K562 (cell line): ENCODE data around the gene PPP1R13B. TPM values are rescaled to one million over a fixed set of nuclear protein-coding genes. Genes with fewer than 3 reads are reported as not detected.

Source experiments
- ATAC-seq: fragments of 200-7000 bp; cut with Tn5 transposase; 3 replicates; pipeline ENCODE4 v1.9.1; 2020; ENCODE audit warnings: moderate library complexity
- BruUV-seq: library from RNA; stranded (reverse); fragments of 400-500 nt; replicated peaks from 2 replicates; lab custom pipeline; 2021; lab: Mats Ljungman, UMichigan
- CTCF ChIA-PET: fragments of 300-600 bp; formaldehyde crosslinking; extraction: SDS; loops from one replicate; lab custom pipeline; 2021; ENCODE audit warnings: low intra/inter-chr PET ratio; lab: Yijun Ruan, JAX
- POLR2A ChIA-PET: fragments of 300-600, 350-650 bp; sonication (Branson Sonifier 250); formaldehyde crosslinking; extraction: SDS; loops from one replicate; lab custom pipeline; 2021; ENCODE audit warnings: antibody characterized with exemption, inconsistent platforms; lab: Yijun Ruan, JAX
- DNase-seq, 4 experiments: peaks; one replicate each; pipeline versions ENCODE4 v3.0.0 to v3.0.0-alpha.2; 2011 to 2018; ENCODE audit warnings: low spot score in 3 of 4, mixed read lengths in 3 of 4; ENCODE audit errors: extremely low read depth in 1 of 4
- FAIRE-seq: peaks from 2 replicates; lab custom pipeline; 2011; peaks lifted over from hg19 to GRCh38; lab: Jason Lieb, UNC
- H2AFZ ChIP-seq: 2 replicates; pipeline ENCODE4 v1.6.0; 2011; ENCODE audit warnings: low read depth, low read length, control low read depth, inconsistent platforms
- H3K27ac ChIP-seq: fragments of 200-600 bp; 3 replicates; pipeline ENCODE4 v1.8.0; 2011; ENCODE audit warnings: low read depth, mild to moderate bottlenecking, control low read depth, inconsistent platforms, low read length, moderate library complexity, mixed read lengths; ENCODE audit errors: extremely low read depth
- H3K27me3 ChIP-seq, 2 experiments: fragments of 300-600 bp in 1 of 2; 2 replicates in 1 of 2; 3 replicates in 1 of 2; pipeline versions ENCODE4 v1.6.0 to v1.8.0; 2011; ENCODE audit warnings: inconsistent platforms in 2 of 2, low read length in 2 of 2, mild to moderate bottlenecking in 1 of 2, mixed read lengths in 1 of 2, moderate library complexity in 1 of 2; ENCODE audit not compliant: control insufficient read depth in 2 of 2, insufficient read depth in 2 of 2
- H3K36me3 ChIP-seq: fragments of 300-600 bp; 3 replicates; pipeline ENCODE4 v1.8.0; 2011; ENCODE audit warnings: mild to moderate bottlenecking, low read length, inconsistent platforms; ENCODE audit not compliant: control insufficient read depth, insufficient read depth
- H3K4me1 ChIP-seq, 2 experiments: fragments of 200-600 bp in 1 of 2; replicated peaks in 1 of 2; 2 replicates in 1 of 2; 3 replicates in 1 of 2; pipeline versions ENCODE4 v1.5.1 to v1.8.0; 2011; ENCODE audit warnings: inconsistent platforms in 2 of 2, low read length in 2 of 2, mild to moderate bottlenecking in 1 of 2, mixed read lengths in 1 of 2, moderate library complexity in 1 of 2; ENCODE audit not compliant: control insufficient read depth in 2 of 2, insufficient read depth in 2 of 2
- H3K4me2 ChIP-seq: 2 replicates; pipeline ENCODE4 v1.6.1; 2011; ENCODE audit warnings: low read length, control low read depth, inconsistent platforms, mixed read lengths; ENCODE audit not compliant: insufficient read depth
- H3K4me3 ChIP-seq: fragments of 200-600 bp; sonication (generic), shearing (Covaris generic); 2 replicates; pipeline ENCODE4 v1.5.1; 2016; ENCODE audit warnings: control low read depth, inconsistent platforms
- H3K79me2 ChIP-seq: fragments of 200-600 bp; 3 replicates; pipeline ENCODE4 v1.8.0; 2011; ENCODE audit warnings: low read length, inconsistent platforms; ENCODE audit not compliant: control insufficient read depth, insufficient read depth
- H3K9ac ChIP-seq, 2 experiments: 2 replicates each; pipeline versions ENCODE4 v1.6.0 to v1.6.1; 2011; ENCODE audit warnings: low read depth in 2 of 2, low read length in 2 of 2, control low read depth in 1 of 2, inconsistent platforms in 1 of 2, mild to moderate bottlenecking in 1 of 2, mixed read lengths in 1 of 2; ENCODE audit not compliant: insufficient read depth in 1 of 2
- H3K9me1 ChIP-seq: one replicate; pipeline ENCODE4 v1.6.0; 2011; ENCODE audit warnings: inconsistent platforms, mild to moderate bottlenecking, low read length, moderate library complexity; ENCODE audit not compliant: control insufficient read depth, insufficient read depth
- H3K9me3 ChIP-seq: replicated peaks from 2 replicates; pipeline ENCODE4 v1.5.1; 2011; ENCODE audit warnings: low read depth, low read length, inconsistent platforms; ENCODE audit not compliant: control insufficient read depth, insufficient read depth
- H4K20me1 ChIP-seq: replicated peaks from 2 replicates; pipeline ENCODE4 v1.6.1; 2011; ENCODE audit warnings: low read length, inconsistent platforms, mixed read lengths; ENCODE audit not compliant: control insufficient read depth, insufficient read depth
- NFE2 ChIP-seq: IDR thresholded peaks from 2 replicates; pipeline ENCODE4 v1.6.1; 2014; ENCODE audit warnings: antibody characterized with exemption, low read depth
- NR2C2 ChIP-seq, 2 experiments: fragments of 200-800 bp in 1 of 2; sonication (Bioruptor generic) in 1 of 2; sonication (generic) in 1 of 2; formaldehyde crosslinking in 1 of 2; IDR thresholded peaks; 2 replicates each; pipeline versions ENCODE4 v1.6.1 to v1.8.0; 2016 to 2022; ENCODE audit warnings: mild to moderate bottlenecking in 1 of 2, missing compliant biosample characterization in 1 of 2, missing genetic modification characterization in 1 of 2, missing genetic modification reagents in 1 of 2
- NRF1 ChIP-seq, 2 experiments: fragments of 450-650 bp; IDR thresholded peaks in 1 of 2; conservative IDR thresholded peaks in 1 of 2; 2 replicates each; pipeline ENCODE4 v1.6.1; 2014; ENCODE audit warnings: mild to moderate bottlenecking in 2 of 2
- WGBS: fragments of 100-300 bp; shearing (Covaris generic); methylation state at CpG from one replicate; pipeline ENCODE4 v1.1.6; 2016; ENCODE audit warnings: low coverage, mixed read lengths; ENCODE audit not compliant: insufficient coverage; ENCODE audit errors: missing lambda C conversion rate; 5-methylcytosine and 5-hydroxymethylcytosine counted together
- in situ Hi-C: fragments of 300-500 bp; cut with MboI; formaldehyde crosslinking; loops from 4 replicates; pipeline ENCODE4 v1.15.0; 2018; ENCODE audit warnings: inconsistent platforms, mixed read lengths
- intact Hi-C: fragments of 100-400 bp; cut with micrococcal nuclease; formaldehyde crosslinking; loops from 2 replicates; pipeline ENCODE4 v1.14.2; 2022
- polyA plus RNA-seq, 8 experiments: library from polyadenylated mRNA; depleted of rRNA in 4 of 8; stranded (reverse) in 5 of 8; unstranded in 3 of 8; fragments of >200 nt; fragmentation: Nextera tagmentation in 2 of 8; fragmentation: Illumina TruSeq in 1 of 8; extraction: Ambion mirVana in 2 of 8; extraction: Trizol in 1 of 8; gene quantifications; 2 replicates each; pipeline versions ENCODE4 v1.2.1 to v1.2.3, GENCODE V29; 2011 to 2014; ENCODE audit warnings: inconsistent platforms in 1 of 8, missing spikeins in 1 of 8
- total RNA-seq, 7 experiments: library from RNA; depleted of rRNA in 6 of 7; stranded (reverse); fragments of >200 nt in 6 of 7; fragmentation: Illumina TruSeq in 2 of 7; extraction: Trizol in 2 of 7; gene quantifications; 2 replicates each; pipeline versions ENCODE4 v1.2.1 to v1.2.3, GENCODE V29; 2011 to 2021; ENCODE audit warnings: low replicate concordance in 1 of 7
- TF ChIP-seq, protein P1 (sequence below), 2 experiments: IDR thresholded peaks in 1 of 2; conservative IDR thresholded peaks in 1 of 2; 2 replicates each; pipeline ENCODE4 v1.6.1; 2016; ENCODE audit warnings: low read depth in 2 of 2, mild to moderate bottlenecking in 1 of 2, missing compliant biosample characterization in 1 of 2, missing genetic modification characterization in 1 of 2, moderate library complexity in 1 of 2

Gene PPP1R13B
- total and polyA plus RNA-seq, 9 of the 15 experiments (the other 6 are each of a cell fraction or from before 2014, with no cell fraction given), result 0.03 to 1.7 (median 0.15) TPM

DNA sequence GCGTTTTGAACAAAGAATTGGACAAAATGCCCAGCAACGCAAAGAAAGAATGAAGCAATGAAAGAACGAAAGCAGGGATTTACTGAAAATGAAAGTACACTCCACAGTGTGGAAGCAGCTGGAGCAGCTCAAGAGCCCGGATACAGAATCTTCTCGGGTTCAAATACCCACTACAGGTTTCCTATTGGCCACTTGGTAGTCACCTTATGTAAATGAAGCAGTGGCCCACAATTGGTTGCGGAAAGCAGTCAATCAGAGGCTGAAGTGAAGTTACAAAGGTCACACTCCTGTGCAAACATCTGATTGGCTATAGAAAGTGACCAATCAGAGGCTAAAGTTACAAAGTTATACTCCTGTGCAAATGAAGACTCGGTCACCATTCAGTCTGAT, 15.0 kb upstream of the PPP1R13B start (continued):
- TF ChIP-seq NRF1 (conservative IDR thresholded peaks at IDR 0.05 in 1 of 2, IDR thresholded peaks at IDR 0.05 in 1 of 2) (peak; percentile 37 to 50; a peak in 2 of 4 replicates), NR2C2 (CRISPR knock-in tag; IDR thresholded peaks at IDR 0.05) (no peak), NR2C2 (tag; IDR thresholded peaks at IDR 0.05) (peak; percentile 73)
- TF ChIP-seq, protein P1, sequence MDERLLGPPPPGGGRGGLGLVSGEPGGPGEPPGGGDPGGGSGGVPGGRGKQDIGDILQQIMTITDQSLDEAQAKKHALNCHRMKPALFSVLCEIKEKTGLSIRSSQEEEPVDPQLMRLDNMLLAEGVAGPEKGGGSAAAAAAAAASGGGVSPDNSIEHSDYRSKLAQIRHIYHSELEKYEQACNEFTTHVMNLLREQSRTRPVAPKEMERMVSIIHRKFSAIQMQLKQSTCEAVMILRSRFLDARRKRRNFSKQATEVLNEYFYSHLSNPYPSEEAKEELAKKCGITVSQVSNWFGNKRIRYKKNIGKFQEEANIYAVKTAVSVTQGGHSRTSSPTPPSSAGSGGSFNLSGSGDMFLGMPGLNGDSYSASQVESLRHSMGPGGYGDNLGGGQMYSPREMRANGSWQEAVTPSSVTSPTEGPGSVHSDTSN (CRISPR knock-in tag; IDR thresholded peaks at IDR 0.05; ENCODE audit: low read depth), result peak; percentile 35; the same call in 1 of the 2 replicates
- TF ChIP-seq, protein P1 (tag; conservative IDR thresholded peaks at IDR 0.05; ENCODE audit: low read depth), result peak; percentile 88

DNA sequence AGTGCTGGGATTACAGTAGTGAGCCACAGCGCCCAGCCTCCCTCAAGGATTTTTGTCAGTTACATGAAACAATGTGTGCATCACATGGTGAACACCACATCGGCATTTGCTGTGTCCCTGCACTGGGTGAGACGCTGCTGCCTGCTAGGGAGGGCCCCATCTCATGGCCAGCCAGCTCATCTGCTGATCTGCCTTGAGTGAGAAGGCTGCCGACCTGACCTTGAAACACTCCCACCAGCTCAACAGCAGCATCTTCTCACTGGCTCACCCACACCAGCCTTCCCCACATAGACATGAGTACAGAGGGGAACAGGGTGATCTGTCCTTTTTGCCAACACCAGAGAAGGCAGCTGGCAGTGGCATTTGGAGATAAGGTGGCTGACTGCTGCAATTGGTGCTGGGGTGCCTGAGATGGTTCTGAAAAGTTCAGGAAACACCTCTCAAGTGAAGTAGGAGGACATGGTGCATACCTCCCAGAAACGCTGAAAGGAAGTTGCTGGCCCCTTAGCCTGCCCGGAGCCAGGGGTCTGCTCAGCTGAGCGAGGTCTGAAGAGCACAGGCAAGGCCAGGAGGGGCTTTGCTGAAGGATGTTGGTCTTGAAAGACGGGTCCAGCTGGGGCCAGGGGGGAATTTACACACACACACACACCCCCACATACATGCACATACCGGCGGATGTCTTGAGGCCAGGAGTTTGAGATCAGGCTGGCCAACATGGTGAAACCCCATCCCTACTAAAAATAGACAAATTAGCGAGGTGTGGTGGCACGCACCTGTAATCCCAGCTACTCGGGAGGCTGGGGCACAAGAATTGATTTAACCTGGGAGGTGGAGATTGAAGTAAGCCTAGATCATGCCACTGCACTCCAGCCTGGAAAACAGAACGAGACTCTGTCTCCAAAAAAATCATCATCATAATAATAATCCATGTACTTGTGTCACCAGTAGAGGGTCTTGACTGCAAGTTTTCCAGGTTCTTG, 14.3 kb upstream of the PPP1R13B start:
- Histone ChIP-seq H3K4me2 (no peak overlapping the region), H3K4me1 (peaks cover 0 to 5% of the 10 kb centered on the region in 2 experiments; a peak in 2 of 5 replicates), H4K20me1 (no peaks in the 10 kb centered on the region), H3K4me3 (no peak overlapping the region), H3K9ac (no peak overlapping the region), H3K27ac (no peak overlapping the region), H3K36me3 (no peaks in the 10 kb centered on the region), H3K79me2 (no peaks in the 10 kb centered on the region), H2AFZ (no peak overlapping the region), H3K27me3 (peaks cover 0 to 18% of the 10 kb centered on the region in 2 experiments; a peak in 2 of 5 replicates), H3K9me1 (no peaks in the 10 kb centered on the region), H3K9me3 (no peaks in the 10 kb centered on the region)
- DNase-seq (no peak), FAIRE-seq (no peak), ATAC-seq (no peak)
- BruUV-seq, result no TSS peak
- ChIA-PET POLR2A (interaction anchor here (0.5 to 0.7 kb wide), 3 partner anchors 10 to 1734 kb away, joined by 3 read pairs; no protein-coding TSS in a partner anchor), CTCF (no interaction called here)
- in situ Hi-C loops, result no loop called here
- WGBS, result 24% methylated on average over 10 of the region's 14 CpGs
- no peak for TF ChIP-seq NFE2
- intact Hi-C loops, result no loop called here
